ENCODE results near the gene TCF25.

DNA sequence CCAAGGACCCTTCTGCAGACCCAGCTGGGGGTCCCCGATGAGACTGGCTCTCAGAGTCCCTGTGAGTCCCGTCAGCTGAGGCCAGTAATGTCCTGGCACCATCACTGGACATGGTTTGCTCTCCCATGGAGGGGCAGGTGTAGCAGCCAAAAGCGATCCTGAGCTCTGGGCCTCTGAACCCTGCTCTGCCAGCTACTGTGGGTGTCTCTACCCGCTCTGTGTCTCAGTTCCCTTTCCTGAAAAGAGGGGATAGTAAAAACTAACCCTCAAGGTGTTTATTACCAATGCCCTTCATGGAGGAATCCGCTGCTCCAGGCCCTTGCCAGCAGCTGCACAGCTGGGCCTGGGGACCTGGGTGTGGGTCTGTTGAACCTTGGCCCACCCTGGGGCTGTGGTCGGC lies 58.6 kb downstream of the TCF25 start:
- TF ChIP-seq EZH2 (IDR thresholded peaks at IDR 0.05; ENCODE audit: low read depth, unreplicated experiment): no peak
- TF ChIP-seq, protein P1, sequence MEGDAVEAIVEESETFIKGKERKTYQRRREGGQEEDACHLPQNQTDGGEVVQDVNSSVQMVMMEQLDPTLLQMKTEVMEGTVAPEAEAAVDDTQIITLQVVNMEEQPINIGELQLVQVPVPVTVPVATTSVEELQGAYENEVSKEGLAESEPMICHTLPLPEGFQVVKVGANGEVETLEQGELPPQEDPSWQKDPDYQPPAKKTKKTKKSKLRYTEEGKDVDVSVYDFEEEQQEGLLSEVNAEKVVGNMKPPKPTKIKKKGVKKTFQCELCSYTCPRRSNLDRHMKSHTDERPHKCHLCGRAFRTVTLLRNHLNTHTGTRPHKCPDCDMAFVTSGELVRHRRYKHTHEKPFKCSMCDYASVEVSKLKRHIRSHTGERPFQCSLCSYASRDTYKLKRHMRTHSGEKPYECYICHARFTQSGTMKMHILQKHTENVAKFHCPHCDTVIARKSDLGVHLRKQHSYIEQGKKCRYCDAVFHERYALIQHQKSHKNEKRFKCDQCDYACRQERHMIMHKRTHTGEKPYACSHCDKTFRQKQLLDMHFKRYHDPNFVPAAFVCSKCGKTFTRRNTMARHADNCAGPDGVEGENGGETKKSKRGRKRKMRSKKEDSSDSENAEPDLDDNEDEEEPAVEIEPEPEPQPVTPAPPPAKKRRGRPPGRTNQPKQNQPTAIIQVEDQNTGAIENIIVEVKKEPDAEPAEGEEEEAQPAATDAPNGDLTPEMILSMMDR (conservative IDR thresholded peaks at IDR 0.05; ENCODE audit: low read depth in 2 of 2): no peak
- TF ChIP-seq, protein P2, sequence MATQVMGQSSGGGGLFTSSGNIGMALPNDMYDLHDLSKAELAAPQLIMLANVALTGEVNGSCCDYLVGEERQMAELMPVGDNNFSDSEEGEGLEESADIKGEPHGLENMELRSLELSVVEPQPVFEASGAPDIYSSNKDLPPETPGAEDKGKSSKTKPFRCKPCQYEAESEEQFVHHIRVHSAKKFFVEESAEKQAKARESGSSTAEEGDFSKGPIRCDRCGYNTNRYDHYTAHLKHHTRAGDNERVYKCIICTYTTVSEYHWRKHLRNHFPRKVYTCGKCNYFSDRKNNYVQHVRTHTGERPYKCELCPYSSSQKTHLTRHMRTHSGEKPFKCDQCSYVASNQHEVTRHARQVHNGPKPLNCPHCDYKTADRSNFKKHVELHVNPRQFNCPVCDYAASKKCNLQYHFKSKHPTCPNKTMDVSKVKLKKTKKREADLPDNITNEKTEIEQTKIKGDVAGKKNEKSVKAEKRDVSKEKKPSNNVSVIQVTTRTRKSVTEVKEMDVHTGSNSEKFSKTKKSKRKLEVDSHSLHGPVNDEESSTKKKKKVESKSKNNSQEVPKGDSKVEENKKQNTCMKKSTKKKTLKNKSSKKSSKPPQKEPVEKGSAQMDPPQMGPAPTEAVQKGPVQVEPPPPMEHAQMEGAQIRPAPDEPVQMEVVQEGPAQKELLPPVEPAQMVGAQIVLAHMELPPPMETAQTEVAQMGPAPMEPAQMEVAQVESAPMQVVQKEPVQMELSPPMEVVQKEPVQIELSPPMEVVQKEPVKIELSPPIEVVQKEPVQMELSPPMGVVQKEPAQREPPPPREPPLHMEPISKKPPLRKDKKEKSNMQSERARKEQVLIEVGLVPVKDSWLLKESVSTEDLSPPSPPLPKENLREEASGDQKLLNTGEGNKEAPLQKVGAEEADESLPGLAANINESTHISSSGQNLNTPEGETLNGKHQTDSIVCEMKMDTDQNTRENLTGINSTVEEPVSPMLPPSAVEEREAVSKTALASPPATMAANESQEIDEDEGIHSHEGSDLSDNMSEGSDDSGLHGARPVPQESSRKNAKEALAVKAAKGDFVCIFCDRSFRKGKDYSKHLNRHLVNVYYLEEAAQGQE (IDR thresholded peaks at IDR 0.05; ENCODE audit: unreplicated experiment): no peak
- TF ChIP-seq EZH2phosphoT487 (IDR thresholded peaks at IDR 0.05; ENCODE audit: unreplicated experiment): no peak
- no peak for TF ChIP-seq CREB1 (CRISPR knock-in tag; IDR thresholded peaks at IDR 0.05; ENCODE audit: low read depth)
- no peak for TF ChIP-seq POLR2AphosphoS5 (IDR thresholded peaks at IDR 0.05; ENCODE audit: low read depth)
- TF ChIP-seq STAT1 (IDR thresholded peaks at IDR 0.05; ENCODE audit: unreplicated experiment): no peak
- TF ChIP-seq JUNB (IDR thresholded peaks at IDR 0.05; ENCODE audit: unreplicated experiment): no peak

Data from GM23338 (cell line).